HG02840 (cell line): Measurements from ENCODE around the gene OMG.
"Not testable (repeated sequence)": the region's sequence is repeated elsewhere in the genome, so short reads cannot be mapped to it uniquely, and the experiment has no call there.

Experiments used
- ATAC-seq: cut with Tn5 transposase; IDR thresholded peaks from one replicate; pipeline ENCODE4 v1.9.1; 2021; ENCODE audit warnings: mild to moderate bottlenecking, moderate library complexity, moderate number of reproducible peaks; ENCODE audit not compliant: unreplicated experiment, low FRiP score

OMG gene

DNA sequence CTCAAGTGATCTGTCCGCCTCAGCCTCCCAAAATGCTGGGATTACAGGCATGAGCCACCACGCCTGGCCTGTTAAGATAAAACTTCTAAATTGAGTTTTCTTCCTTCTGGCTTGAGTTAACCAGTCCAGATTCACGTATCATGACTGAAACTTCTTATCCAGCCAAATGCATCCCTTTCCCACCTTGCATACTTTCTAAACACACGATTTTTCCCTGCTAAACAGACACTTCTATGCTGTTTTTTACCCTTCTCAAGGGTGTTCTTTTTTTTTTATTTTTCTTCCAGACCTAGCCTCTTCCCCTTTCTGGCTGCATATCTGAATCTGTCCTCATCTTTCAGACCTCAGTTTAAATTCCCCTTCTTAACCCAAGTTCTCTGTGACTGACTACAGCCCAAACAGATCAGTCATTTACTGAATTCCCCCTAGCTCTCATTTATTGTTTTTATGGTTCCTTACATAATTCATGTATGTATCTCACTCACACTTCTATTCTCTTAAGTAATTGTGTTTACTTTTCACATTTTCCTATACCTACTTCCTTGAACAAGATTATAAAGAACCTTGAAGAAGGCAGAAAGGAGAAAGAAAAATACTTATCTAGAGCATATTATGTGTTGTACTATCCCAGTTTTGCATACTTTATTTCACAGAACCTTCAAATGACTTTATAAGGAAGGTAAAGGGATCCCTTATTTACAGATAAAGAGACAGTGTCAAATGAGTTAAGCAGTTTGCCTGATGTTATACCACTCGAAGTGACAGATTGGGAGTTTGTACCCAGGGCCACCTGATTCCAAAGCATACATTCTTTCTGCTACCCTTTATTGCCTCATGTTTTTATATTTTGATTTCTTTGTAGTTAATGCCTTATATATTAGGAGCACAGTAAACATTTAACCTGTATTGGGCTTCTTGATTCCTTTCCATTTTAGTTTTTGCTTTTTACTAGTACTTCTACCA lies 11.6 kb upstream of the OMG start:
- no peak for ATAC-seq

DNA sequence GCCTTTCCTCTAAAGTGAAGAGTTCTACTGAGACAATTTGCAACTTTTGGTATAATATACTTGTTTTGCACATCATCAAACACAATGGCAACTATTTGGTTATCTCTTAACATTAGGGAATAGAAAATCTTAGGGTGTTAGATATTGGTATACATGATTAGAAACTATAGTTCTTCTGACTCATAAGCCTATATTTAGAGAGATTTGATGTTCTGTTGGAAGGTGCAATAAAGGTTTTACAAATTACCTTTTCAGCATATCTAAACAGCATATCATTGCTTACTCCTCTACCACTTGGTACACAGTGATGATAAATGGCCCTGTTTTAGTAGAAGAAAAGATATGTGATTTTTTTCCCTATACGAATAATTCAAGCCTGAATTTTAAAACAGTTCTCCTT lies 10.6 kb upstream of the OMG start:
- ATAC-seq, result no peak

DNA sequence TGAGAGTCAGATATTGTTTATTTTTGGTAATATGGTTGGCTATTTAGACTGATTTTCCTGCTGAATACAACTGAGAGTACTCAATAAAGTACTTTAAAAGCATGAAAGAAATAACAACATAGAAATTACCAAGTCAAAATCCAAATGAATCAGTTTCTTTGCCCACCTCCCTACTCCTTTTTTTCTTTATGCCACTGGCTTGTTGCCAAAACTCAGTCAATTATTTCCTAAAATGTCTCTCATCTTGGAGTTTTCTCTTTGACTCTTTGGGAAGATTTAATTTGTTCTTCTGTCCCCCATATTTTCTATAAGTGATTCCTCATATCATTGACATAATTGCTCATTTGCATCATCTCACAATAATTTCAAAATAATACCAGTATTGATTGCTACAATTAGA lies 2.6 kb upstream of the OMG start:
- ATAC-seq, result no peak

DNA sequence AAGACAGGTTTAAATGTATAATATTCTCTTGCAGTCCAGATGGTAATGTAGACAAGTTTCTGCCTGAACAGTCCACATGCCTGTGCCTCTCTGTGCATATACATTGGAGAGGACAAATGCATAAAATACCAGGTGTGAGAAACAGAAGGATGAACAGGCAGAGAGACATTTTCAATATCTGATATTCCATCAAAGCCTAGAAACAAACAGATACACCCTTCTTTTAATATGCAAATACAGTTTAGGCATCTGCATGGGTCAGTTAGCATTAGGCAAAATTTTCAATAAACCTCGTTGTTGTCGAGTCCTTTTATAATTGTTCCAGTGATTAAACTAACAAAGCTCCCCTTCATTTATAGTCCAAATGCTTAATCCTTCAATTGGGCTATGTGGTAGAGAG lies 897 bp downstream of the OMG start:
- no peak for ATAC-seq

DNA sequence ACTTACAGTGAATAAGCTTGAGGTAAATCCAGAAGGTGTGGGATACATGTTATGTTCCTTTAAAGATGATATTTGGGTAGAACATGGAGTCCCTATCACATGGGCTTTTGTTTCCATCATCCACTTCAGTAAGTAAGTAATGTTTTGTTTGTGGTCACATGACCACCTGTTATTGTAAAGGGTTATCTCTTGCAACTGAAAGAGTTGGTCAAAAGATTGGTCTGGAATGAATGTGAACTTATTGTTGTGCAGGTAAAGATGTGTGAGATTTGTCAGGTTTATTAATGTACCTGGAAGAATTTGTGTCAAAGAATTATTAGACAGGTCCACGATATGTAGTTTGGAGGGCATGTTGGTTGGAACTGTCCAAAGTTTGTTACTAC lies 1.6 kb downstream of the OMG start:
- ATAC-seq, result no peak

DNA sequence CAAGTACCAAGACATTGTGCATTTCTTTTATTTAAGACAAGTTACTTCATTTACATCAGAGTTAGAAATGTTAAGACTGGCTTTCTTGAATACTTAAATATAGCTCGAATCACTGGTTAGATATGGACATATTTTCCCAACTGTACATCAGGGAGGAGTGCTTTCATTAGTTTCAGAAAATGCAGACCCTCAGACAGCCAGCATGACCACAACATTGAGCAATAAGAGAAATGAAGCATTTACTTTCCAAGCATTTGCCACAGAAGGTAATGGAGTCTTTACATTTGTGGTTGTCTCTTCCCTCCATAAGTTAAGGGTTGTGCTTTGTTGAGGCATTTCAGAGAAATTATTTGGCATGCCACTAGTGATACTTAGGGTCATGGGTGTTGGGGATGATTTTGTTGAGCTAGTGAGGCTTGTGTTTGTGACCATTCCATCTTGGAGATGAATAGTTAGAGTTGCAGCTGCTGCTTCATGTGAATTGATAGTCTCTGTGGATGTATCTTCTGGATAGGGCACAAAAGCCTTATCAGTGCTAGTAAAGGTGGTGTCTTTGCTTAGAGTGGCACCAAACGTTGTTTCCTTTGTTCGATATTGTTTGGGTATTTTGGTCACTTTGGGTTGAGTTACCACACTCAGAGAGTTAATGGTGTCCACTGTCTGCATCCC lies 2.1 kb downstream of the OMG start:
- no peak for ATAC-seq

DNA sequence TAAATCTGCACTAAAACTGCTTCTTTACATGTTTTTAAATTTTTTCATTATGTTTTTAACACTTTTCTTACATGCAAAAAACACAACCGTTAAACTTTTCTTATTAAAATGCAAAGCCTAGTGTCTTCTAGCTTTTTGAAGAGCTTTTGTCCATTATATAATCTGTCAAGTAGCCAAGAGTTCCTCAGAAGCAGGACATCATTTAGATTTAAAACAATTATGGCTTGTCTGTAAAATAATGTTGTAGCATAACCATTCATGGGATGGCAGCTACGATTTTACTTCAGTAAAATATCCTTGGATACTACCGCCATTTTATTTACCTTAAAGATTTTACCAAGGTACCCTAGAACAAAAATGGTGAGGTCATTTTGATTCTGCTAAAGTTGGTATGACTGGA lies 2.8 kb downstream of the OMG start:
- ATAC-seq, result no peak

DNA sequence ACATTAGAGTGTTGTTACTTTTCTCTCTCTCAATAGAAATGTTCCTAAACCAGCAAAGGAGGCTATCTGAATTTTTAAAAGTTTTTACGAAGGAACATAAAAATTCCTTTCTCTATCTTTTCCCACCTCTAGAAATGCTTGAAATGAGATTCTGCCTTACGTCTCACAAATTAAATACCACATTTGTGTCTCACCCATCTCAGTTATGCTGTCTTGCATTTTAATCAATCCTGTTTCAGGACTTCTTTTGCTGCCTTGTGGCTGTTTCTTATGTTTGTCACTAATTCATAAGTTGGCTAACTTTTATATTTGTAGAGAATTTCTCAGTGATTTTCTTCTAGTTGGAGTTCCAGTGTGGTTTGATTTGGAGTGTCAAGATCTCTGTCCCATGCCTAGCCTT lies 3.5 kb downstream of the OMG start:
- ATAC-seq, result no peak

DNA sequence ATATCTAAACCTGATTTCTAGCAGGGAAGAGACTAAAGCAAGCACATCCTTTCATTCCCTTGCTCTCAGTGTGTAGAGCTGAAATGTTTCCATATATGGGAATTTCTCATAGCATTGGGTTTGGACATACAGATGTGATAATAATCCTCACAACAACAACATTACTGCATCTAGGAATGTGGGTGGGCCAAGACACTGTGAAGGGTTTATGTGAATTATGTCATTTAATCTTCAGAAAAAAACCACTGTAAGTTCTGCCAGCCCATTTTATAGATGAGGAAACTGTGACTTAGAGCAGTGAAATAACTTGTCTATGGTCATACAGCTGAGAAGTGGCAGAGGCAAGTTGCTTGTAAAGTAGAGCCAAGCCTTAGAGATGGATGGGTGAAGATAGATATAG lies 5.2 kb downstream of the OMG start:
- ATAC-seq, result no peak

DNA sequence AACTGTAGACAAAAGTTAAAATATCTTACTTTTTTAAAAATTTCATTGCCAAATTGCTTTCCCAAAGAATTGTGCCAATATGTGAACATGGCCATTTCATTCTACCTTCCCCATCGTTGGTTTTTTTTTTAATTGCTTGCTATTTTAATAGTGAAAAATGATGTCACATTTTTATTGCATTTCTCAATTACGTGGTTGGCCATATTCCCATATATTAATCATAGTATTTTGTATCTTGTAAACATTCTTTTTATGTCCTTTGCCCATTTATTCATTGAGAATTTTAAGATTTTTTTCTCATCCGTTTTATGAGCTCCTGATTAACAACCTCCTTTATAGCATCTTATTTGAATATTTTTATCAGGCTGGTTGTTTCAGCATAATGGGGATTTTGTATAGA lies 7.2 kb downstream of the OMG start:
- no peak for ATAC-seq

DNA sequence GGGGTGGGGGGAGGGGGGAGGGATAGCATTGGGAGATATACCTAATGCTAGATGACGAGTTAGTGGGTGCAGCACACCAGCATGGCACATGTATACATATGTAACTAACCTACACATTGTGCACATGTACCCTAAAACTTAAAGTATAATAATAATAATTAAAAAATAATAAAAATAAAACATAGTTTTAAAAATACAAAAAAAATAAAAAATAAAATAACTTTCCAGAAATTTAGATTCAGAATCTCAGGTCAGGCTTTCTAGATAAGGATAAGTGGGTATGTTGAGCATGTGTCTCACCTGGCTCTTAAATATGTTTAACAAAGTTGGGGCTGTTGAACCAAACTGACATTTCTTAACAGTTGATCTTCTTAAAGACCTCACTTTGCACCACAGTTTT lies 9.1 kb downstream of the OMG start:
- ATAC-seq, result not testable (repeated sequence)

DNA sequence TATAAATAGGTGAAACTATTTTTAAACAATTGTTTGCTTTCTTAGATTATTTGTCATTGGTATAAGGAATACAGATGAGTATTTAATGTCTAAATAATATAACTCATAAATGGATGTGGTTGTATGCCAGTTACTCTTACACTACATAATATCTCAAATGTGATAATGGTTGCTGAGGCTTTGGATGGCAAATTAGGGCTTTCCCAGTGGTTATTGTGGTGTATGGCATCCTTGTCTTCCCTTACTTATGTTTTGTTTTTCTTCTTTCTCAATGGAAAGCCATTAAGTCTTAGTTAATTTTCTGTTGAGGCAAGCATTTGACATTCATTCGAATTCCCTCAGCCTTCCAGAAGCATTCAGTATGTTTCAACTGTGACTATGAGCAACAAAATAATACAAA lies 10.5 kb downstream of the OMG start:
- no peak for ATAC-seq

DNA sequence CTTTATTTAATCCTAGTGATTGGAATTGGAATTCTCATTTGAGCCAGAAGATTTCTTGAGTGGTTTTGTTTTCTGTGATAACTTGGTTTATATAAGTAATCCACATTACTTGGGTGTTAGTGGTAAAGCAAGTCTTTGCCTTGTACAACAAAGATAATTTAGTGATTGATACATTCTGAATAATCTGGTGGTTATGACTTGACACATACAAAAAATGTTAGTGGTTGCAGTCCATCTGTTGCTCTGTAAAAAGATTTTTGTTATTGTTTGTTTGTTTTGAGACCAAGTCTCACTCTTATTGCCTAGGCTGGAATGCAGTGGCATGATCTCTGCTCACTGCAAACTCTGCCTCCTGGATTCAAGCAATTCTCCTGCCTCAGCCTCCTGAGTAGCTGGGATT lies 13.2 kb downstream of the OMG start:
- ATAC-seq, result no peak

DNA sequence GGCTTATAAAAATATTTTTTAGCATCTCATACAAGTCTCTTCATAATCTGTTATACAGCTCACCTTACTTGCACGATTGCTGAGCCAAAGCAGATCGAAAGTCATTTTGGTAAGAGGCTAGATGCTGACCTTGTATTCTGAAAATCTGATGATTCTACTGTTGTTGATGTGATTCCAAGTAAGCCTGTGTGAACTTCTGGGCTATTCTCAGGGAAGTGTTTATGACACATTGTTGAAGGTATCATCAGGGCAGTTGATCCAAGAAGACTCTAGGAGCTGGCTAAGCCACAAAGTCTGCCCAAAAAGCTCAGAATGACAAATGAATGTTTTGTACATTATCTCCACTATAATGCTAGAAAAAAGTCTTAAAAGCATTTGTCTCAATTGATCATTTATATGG lies 16.0 kb downstream of the OMG start:
- no peak for ATAC-seq

DNA sequence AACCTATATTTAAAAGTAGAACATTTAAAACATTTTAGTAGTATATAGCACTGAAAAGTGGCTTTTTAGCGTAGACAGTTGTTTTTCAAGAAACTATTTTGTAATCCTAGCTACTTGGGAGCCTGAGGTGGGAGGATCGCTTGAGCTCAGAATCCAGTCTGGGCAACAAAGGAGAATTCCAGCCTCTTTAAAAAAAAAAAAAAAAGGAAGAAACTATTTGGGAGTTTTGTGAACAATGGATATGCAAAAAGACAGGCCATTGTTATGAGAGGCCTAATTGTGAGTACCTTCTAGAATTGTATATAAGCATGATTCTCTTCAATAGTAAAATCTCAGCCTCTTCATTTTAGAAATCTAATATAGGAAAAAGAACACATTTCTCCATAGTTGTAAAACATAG lies 17.6 kb downstream of the OMG start:
- no peak for ATAC-seq

DNA sequence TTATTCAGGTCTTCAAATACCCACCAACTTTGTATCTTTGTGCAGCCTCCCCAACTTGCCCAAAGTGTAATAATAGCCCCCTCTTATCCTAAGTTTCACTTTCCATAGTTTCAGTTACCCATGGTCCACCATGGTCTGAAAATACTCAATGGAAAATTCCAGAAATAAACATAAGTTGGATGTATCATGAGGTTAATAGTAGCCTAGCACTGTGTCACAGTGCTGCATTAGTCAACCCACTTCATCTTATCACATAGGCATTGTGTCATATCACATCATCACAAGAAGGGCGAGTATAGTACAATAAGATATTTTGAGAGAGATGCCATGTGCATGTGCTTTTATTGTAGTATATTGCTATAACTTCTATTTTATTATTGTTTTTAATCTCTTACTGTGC lies 21.9 kb downstream of the OMG start:
- no peak for ATAC-seq

DNA sequence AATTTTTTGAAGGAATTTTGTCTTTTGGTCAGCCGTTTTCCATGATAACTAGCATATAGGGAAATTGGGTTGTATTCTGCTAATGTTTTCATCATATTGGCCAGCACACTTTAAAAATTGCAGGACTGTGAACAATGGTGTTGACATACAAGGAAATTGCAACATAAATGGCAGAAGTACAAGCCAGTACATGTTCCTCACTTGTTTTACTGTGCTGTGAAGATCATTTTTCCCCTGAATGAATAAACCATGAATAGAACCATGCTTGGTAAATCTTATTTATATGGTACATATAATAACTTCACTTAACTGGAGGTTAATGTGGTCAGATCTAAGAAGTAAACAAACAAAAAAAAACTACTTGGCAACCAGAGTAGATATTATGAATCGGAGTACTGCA lies 22.8 kb downstream of the OMG start:
- no peak for ATAC-seq

DNA sequence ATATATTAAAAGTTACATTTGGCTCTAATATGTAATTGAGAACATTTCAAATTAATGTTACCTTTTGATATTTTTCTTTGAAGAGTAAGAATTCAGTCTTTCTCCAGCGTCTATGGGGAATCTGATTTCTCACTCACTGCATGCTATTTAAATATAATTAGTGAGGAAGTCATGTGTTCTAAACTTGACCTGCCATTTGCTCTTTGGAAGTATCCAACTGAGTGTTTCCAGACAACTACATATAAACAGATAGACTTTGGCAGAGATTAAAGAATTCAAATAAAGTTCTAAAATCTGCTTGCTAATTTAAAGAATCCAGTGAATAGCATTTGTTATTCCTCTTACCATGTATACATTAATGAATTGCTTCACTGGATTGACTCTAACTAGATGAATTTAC lies 23.5 kb downstream of the OMG start:
- ATAC-seq, result no peak

DNA sequence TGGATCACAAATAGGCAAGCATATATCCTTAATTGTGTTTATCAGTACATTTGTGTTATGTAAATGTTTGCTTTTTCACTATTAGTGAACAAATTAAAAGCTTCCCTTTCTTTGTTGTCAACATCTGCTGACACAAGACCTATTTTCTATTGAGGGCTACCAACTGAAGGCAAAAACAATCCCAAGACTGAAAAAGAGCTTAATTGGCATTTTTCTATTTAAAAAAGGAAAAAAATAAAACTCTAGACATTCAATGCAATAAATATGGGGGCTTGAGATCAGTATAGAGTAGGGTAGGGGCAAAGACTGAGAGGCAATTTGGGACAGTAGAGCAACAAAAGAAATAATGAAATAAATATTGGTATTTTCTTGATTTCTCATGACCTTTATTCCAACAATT lies 24.2 kb downstream of the OMG start:
- ATAC-seq, result no peak

DNA sequence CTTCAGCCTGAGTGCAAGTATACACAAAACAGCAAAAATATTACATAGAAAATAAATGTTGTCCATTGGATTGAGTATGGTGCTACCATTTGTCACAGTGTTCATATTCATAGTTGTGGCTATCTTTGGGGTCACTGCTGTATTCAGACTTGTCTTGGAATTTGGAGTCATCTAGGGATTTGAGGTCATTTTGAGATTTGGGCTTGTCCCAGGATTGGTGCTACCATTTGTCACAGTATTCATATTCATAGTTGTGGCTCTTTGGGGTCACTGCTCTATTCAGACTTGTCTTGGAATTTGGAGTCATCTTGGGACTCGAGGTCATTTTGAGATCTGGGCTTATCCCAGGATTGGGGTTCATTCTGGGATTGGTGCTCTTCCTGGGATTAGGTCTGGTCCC lies 24.8 kb downstream of the OMG start:
- no peak for ATAC-seq

DNA sequence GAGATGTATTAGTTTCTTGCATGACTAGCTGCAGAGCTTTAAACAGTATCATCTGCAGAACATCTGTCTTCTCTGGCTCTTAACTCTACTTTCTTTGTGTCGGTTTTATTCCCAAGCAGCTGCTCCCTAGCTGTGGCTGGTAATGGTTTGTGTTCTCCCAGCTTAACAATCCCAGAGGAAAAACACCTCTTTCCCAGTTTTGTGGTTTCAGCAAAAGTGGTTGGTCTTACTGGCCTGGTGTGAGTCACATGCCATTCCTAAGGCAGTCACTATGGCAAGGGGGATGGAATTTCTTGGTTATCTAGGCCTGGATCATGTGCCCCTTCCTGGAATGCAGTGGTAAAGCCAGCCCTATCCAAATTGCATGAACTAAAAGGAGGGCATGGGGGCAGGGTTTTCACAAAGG lies 27.5 kb downstream of the OMG start:
- no peak for ATAC-seq

DNA sequence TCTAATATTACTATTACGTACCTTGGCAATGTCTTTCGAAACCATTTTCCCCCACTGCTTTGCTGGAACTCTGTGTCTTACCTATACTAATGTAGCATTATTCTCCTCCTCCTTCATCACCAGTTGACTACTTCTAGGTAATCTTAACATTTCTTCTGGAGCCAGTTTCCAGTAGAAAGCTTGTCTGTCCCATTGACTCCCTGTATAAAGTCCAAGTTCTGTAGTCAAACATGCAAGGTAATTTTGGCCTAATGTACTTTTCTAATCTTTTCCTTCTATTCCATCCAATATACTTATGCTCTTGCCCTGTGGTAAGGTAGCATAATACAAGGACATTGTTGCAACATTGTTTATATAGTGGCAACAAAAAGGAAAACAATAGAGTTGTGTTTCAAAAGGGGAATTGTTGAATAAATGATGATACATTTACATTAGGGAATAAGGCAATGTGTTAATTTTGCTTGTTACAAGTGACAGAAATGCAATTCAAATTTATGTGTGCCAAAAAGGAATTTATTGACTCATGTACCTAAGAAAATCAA lies 27.9 kb downstream of the OMG start:
- ATAC-seq, result no peak
